NB4 (cell line): ENCODE data around the gene OLFML1.
A peak's percentile ranks its signal among the peaks of the same experiment; 100 is the strongest.

Source experiments
- DNase-seq: peaks from one replicate; pipeline ENCODE4 v3.0.0; 2010; ENCODE audit warnings: low read depth
- H3K4me3 ChIP-seq: one replicate; pipeline ENCODE4 v1.5.1; 2011; ENCODE audit warnings: mild to moderate bottlenecking, low read depth, low read length, moderate library complexity
- CTCF ChIP-seq: IDR thresholded peaks from one replicate; pipeline ENCODE4 v1.5.1; 2012; ENCODE audit warnings: low read depth, low read length
- MAX ChIP-seq: IDR thresholded peaks from 2 replicates; pipeline ENCODE4 v1.6.1; 2011; ENCODE audit warnings: low read depth, low read length
- MYC ChIP-seq: IDR thresholded peaks from 2 replicates; pipeline ENCODE4 v1.6.1; 2011; ENCODE audit warnings: low read depth, low read length
- POLR2A ChIP-seq: IDR thresholded peaks from 2 replicates; pipeline ENCODE4 v1.6.1; 2011; ENCODE audit warnings: mild to moderate bottlenecking; ENCODE audit not compliant: insufficient read length; ENCODE audit errors: extremely low read depth

The OLFML1 gene

GRCh38 chr11:7485186-7486097 is at the start of gene OLFML1:
Gene OLFML1 (plus strand): TSS chr11:7485506. CDS start chr11:7485876, 370 bp downstream.
- H3K4me3 ChIP-seq = no peak within 1 kb of the TSS
- DNase-seq = no peak
- TF ChIP-seq MAX = no peak
- no peak for TF ChIP-seq POLR2A
- no peak for TF ChIP-seq CTCF
- TF ChIP-seq MYC = no peak

- TF ChIP-seq POLR2A (no peak), CTCF (no peak), MAX (no peak), MYC (no peak)
Observed at GRCh38 chr11:7436146-7436545, 49.2 kb upstream of the OLFML1 start.

GRCh38 chr11:7436657-7437056 is 48.6 kb upstream of the OLFML1 start:
- H3K4me3 ChIP-seq = no peak overlapping the region
- peak; percentile 74 for DNase-seq
- TF ChIP-seq CTCF (no peak), MAX (no peak), MYC (no peak), POLR2A (no peak)

More at GRCh38 chr11:7436146-7436545, 49.2 kb upstream of the OLFML1 start:
- H3K4me3 ChIP-seq = no peak overlapping the region
- DNase-seq = no peak

GRCh38 chr11:7437696-7438095 is 47.6 kb upstream of the OLFML1 start:
- no peak for DNase-seq
- H3K4me3 ChIP-seq = no peak overlapping the region
- TF ChIP-seq POLR2A (no peak), CTCF (no peak), MYC (no peak), MAX (no peak)

GRCh38 chr11:7439746-7440320 is 45.5 kb upstream of the OLFML1 start:
- no peak overlapping the region for H3K4me3 ChIP-seq
- TF ChIP-seq POLR2A (no peak), CTCF (no peak), MYC (no peak), MAX (no peak)
- DNase-seq = no peak
